Peyer's patch (tissue), 4 donors: Measurements from ENCODE around the gene ADAMTS16.

ENCODE experiments used
- POLR2A ChIP-seq, 2 donors: fragments of 450-650 bp; IDR thresholded peaks; one replicate each; pipeline ENCODE4 v1.5.1; 2017; ENCODE audit warnings: antibody characterized with exemption in 2 of 2, mild to moderate bottlenecking in 2 of 2, moderate library complexity in 2 of 2
- TF ChIP-seq, protein P1 (sequence below), 6 experiments: fragments of 450-650 bp in 4 of 6; fragments of 200-600 bp in 2 of 6; sonication (generic) in 1 of 6; IDR thresholded peaks; one replicate each; pipeline ENCODE4 v1.5.1; 2017 to 2019; ENCODE audit warnings: antibody characterized with exemption in 6 of 6, mild to moderate bottlenecking in 3 of 6, moderate library complexity in 1 of 6

- TF ChIP-seq, protein P1, sequence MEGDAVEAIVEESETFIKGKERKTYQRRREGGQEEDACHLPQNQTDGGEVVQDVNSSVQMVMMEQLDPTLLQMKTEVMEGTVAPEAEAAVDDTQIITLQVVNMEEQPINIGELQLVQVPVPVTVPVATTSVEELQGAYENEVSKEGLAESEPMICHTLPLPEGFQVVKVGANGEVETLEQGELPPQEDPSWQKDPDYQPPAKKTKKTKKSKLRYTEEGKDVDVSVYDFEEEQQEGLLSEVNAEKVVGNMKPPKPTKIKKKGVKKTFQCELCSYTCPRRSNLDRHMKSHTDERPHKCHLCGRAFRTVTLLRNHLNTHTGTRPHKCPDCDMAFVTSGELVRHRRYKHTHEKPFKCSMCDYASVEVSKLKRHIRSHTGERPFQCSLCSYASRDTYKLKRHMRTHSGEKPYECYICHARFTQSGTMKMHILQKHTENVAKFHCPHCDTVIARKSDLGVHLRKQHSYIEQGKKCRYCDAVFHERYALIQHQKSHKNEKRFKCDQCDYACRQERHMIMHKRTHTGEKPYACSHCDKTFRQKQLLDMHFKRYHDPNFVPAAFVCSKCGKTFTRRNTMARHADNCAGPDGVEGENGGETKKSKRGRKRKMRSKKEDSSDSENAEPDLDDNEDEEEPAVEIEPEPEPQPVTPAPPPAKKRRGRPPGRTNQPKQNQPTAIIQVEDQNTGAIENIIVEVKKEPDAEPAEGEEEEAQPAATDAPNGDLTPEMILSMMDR (IDR thresholded peaks at IDR 0.05) = no peak
- TF ChIP-seq POLR2A (IDR thresholded peaks at IDR 0.05) = no peak
Measured at GRCh38 chr5:5101676-5102075, 38.5 kb upstream of the ADAMTS16 start.
